PC-9 (cell line): ENCODE measurements around the gene MCMBP.
"Not testable (repeated sequence)": the region's sequence is repeated elsewhere in the genome, so short reads cannot be mapped to it uniquely, and the experiment has no call there.

Source experiments
- EZH2 ChIP-seq: fragments of 200-600 bp; sonication (generic); IDR thresholded peaks from 2 replicates; pipeline ENCODE4 v1.8.0; 2017; ENCODE audit warnings: antibody characterized with exemption, low read depth
- TF ChIP-seq, protein P1 (sequence below): fragments of 200-600 bp; sonication (generic); conservative IDR thresholded peaks from 2 replicates; pipeline ENCODE4 v1.6.1; 2017; ENCODE audit warnings: mixed run types, antibody characterized with exemption, mild to moderate bottlenecking, moderate library complexity

- TF ChIP-seq, protein P1, sequence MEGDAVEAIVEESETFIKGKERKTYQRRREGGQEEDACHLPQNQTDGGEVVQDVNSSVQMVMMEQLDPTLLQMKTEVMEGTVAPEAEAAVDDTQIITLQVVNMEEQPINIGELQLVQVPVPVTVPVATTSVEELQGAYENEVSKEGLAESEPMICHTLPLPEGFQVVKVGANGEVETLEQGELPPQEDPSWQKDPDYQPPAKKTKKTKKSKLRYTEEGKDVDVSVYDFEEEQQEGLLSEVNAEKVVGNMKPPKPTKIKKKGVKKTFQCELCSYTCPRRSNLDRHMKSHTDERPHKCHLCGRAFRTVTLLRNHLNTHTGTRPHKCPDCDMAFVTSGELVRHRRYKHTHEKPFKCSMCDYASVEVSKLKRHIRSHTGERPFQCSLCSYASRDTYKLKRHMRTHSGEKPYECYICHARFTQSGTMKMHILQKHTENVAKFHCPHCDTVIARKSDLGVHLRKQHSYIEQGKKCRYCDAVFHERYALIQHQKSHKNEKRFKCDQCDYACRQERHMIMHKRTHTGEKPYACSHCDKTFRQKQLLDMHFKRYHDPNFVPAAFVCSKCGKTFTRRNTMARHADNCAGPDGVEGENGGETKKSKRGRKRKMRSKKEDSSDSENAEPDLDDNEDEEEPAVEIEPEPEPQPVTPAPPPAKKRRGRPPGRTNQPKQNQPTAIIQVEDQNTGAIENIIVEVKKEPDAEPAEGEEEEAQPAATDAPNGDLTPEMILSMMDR, result not testable (repeated sequence)
- not testable (repeated sequence) for TF ChIP-seq EZH2
These were observed 3.2 kb downstream of the MCMBP start for GRCh38 chr10:119869398-119869797.
